ENCODE results near the gene ITGB2.

ITGB2 gene

DNA sequence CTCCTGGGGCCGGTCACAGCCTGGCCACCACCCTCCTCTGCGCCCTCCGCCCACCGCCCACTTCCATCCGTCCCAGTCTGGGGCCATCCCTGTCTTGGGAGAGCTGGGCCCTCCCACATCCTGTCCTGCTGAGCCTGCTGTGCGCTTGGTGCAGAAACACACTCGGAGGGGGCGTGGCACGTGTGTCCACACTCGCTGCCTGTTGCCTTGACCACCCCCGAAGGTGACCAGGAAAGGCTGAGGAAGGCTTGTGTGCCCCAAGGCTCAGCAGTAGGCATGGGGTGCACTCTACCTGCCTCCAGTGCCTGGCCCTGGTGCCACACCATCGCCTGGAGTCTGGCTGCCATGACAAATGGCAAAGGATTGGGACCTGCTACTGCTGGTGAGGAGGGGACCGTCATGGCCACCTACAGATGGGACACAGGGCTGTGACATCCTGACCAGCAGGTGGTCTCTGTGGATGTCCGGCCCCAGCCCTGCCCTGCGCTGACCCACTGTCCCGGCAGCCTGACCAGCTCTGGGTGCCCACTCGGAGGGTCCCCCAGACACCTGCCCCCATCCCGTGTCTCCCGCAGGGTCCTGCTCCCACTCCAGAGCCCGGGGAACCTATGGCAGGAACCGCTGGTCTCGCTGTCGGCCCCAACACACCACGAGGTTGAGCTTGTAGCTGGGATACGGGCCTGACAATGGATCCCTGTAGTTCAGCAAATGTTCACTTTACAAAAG is 24.0 kb downstream of the ITGB2 start:
- no peak for DNase-seq

DNA sequence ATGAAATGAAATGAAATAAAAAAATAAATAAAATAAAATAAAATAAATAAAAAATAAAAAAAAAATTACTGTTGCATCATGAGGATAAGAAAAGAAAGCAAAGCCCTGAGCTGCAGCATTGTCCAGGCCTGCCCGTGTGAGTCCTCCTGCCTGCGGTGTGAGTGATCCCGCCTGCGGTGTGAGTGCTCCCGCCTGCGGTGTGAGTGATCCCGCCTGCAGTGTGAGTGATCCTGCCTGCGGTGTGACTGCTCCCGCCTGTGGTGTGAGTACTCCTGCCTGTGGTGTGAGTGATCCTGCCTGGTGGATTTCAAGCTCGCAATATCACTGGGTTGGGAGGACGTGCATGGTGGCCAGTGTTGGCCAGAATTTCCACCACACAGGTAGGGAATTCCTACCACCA is 24.8 kb downstream of the ITGB2 start:
- no peak for DNase-seq

DNA sequence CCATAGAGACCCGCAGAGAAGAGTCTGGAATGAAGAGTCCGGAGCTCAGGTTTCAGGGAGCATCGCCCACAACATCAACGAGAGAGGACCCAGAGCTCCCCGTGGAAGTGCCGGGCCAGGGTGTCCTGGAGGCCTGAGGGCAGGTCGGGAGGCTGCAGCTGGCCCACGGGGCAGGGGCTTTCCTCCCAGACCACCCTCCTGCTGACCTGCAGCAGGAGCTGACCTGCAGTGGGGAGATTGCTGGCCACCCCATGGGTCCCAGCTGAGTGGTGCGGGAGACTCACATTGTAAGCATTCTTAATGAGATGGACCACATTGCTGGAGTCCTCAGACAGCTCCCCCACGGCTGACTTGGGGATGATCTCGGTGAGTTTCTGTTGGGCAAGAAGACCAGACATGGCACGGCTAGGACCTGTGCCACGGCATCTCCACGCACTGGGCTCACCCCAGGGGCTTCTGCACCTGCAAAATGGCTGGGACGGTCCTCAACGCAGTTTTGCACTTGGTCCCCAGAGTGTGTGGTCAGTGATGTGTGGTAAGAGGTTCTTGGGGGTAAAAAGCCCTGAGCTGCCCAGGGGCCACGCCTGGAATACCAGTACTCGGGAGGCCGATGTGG is 25.9 kb downstream of the ITGB2 start:
- DNase-seq: no peak

DNA sequence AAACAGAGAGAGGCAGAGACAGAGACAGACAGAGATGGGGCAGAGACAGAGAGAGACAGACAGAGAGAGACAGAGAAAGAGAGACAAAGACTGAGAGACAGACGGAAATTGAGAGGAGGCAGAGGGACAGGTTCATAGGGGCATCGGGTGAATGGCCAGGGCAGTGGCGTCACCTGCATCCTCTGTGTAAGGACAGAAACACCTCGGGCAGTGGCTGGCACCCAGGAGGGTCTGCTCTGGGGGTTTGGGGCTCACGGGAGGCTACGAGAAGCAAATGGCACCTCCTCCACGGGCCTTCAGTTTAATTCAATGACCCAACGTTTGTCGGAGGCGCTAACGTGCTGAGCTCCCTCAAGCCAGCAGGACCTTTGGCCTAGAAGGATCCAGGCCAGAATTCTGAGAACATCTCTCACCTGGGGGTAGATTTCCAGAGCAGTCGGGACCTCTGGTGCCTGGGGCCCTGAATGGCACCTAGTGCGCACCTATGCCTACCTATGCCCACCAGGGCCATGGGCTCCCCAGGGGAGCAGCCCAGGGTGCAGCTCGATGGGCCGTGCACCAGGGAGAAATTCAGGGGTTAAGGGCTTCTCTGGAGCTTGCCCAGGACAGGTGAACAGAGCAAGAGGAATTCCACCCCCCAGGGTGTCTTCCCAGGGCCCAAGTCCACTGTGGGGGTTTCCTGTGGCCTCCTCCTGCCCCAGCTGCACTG is 26.6 kb downstream of the ITGB2 start:
- DNase-seq: no peak

DNA sequence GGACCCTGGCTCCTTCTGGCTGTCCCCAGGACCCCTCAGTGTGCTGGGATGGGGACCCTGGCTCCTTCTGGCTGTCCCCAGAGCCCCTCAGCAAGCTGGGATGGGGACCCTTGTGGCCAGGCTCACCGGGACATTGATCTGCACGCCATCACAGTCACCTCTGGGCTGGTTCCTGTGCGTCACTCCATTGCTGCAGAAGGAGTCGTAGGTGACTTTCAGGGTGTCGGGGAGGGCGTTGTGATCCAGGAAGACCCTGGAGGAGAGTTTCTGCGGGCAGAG is 27.5 kb downstream of the ITGB2 start:
- DNase-seq: no peak

DNA sequence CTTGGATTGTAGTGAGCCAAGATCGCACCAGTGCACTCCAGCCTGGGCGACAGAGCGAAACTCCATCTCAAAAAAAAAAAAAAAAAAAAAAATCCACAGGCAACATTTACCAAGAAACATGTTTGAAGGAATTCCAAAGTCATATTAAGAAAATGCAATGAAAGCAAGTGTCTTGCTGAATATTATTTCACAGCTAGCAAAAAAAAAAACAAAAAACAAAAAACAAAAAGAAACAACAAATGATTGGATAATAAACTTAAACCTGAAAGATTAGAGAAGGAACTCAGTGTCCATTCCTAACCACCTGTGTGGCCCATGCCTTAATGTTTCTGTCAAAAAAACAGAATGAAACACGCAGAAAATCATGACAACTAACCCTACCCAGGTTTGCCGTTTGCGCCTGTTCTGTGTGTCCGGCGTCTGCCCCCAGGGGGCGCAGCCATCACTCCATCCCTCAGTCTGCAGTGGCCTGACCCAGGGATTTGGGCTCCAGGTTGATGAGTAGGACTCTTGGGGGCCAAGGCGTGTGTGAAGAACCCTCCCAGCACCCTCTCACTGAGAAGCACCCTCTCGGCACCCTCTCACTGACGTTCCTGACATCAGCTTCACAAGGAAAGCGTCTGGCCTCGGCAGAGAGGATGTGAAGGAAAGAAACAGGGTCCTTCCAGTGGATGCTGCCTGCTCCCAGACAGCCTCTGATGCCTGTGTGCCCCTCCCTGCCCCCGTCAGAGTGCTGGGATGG is 28.0 kb downstream of the ITGB2 start:
- peak; percentile 46 for DNase-seq

DNA sequence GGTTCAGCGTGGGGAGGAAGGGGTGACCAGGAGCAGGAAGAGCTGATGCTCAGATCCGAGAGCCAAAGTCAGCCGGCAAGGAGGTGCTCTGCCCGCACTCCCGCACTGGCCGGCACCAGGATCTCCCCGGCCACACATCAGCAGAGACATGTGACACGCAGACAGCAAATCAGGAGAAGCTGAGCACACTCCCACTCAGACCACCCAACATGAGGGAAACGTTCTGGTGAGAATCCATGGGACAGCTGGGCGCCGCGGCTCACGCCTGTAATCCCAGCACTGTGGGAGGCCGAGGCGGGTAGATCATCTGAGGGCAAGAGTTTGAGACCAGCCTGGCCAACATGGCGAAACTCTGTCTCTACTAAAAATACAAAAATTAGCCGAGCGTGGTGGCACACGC is 28.6 kb downstream of the ITGB2 start:
- DNase-seq: peak; percentile 19

DNA sequence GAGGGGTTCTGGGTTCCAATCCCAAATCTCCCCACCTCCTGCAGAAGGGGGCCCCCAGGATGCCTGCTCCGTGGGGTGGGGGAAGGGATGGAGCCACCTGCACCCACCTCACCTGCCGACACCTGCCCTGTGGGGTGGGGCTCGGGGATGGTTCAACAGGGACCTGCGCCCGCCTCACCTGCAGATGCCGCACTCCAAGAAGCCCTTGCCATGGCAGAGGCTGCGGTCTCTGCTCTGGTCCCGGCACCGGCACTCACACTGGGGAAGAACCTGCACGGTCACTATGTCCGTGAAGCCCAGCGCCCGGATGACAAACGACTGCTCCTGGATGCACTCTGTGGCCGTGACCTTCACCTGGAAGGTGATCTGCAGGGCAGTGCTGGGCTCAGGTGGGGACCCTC is 29.1 kb downstream of the ITGB2 start:
- no peak for DNase-seq

DNA sequence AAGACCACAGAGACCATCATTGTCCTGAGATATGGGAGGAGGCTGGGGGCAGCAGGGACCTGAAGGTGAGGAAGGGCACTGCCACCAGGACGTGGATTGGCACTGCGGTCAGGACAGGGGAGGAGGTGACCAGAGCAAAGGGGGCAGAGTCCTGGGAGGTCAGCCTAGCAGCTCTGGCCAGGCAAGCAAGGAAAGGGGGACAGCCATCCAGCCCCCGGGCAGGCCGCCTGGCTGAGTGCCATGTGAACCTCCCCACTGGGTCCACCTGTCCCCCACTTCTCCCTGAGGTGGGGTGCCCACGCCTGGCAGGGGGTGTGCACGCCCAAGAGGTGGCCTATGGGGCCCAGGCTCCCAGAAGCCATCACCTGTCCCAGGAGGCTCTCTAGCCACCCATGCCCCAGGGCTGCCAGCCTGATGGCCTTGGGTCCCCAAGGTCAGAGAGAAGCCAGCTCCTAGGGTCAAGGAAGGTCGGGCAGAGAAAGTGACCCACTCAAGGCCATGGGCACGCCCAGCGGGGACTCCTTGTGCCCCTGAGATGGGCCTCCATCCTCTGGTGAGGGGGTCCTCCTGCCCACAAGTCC is 29.6 kb downstream of the ITGB2 start:
- DNase-seq: no peak

DNA sequence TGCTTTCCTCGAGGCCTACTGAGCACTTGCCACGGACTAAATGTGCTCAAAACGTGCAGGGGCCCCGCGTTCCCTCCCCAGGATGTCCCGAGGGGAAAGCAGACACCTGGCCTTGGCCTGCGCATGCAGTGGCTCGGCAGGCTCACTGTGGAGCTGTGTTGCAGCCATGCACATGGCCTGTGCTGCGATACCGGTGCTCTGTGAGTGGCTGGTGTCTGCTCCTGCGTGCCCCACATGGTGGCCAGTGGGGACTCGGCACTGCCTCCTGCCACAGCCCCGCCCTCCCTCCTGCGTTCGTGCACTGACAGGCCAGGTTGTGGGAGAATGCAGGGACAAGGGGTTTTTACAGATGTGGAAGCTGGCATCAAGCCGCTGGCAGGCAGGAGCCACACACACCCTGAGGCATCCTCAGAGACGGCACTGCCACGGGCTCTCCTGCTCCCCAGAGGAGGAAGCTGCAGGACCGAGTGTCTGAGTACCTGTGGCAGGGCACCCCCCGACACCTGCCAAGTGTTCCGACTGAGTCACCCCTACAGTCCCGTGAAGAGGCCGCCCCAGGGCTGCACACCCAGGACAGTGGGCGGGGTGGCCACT is 30.3 kb downstream of the ITGB2 start:
- DNase-seq: no peak

DNA sequence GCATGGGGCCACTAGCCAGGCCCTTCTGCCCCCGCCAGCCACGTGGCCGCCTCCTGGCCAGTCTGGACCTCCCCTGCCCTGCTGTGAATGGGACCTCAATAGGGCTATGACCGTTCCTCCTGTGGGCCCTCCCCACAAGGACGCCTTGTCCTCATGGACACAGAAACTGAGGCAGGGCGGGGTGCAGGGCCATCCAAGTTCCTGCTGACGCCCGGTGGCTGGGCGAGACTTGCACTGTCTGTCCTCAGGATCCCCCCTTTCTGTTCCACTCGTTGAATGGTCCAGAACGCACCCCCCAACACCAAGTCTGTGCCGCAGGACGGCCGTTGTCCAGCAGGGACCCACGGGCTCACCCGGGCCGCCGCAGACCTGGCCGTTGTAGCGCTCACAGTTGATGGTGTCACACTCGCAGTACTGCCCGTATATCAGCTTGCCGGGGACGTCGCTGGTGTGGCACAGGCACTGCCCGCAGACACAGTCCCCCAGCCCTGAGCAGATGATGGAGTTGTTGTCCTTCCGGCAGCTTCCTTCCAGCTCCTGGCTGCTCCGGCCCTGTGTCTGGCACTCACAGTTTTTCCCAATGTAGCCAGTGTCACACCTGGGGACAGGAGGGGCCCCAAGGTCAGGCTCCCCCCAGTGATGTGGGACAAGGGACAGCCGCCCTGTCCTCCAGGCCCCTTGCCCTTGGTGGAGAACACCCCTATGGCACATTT is 30.9 kb downstream of the ITGB2 start:
- no peak for DNase-seq

DNA sequence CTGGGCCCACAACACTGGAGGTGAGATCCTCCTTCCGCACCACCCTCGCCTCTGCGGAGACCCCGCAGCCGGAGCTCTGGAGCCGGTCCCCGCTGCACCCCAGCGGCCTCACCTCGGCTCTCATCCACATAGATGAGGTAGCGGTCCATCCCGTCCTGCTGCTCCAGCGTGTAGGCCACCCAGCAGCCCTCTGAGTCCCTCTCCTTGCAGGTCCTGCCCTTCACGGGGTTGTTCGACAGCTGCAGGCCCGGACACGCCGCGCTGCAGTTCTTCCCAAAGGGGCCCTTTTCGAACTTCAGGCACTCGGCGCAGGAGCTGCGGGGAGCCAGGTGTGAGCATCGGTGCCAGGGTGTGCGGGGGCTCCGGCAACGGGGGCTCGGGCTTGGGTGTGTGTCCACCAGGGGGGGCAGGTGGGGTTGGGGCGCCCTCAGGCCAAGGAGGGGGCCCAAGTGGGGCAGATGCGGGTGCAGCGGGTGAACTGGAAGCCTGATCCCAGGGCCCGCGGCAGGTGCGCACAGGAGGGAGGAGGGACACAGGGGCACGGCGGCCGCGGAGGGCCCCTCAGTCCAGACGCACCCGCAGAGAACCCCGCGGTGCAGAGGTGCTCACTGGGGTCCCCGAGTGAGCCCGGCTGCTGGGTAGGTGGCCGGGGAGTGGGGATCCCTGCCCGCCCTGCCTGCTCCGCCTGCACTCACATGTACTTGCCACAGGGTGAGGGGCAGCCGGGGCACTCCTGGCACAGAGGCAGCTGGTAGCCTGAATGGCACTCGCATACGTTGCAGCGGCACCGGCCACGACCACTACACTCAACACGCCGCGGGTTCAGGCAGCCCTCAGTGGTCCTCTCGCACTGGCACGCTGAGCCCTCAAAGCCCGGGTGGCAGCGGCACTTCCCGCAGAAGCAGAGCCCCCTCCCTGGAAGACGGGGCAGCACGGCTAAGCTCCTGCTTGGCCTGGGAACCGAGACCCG is 31.8 kb downstream of the ITGB2 start:
- DNase-seq: no peak

DNA sequence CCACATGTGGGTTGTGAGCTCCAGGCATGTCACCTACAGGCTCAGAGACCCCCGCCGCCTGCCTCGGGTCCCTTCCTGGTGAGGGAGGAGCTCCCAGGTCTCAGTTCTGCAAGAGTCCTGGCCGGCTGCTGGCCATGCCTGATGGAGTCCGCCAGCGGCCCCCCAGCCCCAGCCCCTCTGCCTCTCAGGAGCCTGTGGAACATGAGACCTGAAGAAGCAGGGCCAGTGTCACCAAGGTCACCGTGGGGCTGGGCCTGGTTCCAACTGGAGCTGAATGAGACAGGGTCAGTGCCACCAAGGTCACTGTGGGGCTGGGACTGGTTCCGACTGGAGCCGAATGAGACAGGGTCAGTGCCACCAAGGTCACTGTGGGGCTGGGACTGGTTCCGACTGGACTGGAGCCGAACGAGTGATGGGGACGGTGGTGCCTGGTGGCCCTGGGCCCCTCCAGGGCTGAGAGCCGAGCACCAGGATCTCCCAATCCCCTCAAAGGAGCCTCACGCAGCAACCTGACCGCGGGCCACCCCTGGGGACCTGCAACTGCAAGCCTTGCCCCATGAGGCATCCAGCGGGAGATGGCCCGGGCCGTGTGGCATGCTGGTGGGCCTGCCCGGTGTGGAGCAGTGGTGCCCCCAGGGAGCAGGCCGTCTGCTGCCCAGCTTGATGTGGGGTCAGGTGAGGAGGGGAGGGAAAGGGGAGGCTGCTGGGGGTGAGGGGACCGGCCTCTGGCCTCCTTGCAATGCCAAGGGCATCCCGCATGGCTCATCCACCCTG is 32.7 kb downstream of the ITGB2 start:
- no peak for DNase-seq

DNA sequence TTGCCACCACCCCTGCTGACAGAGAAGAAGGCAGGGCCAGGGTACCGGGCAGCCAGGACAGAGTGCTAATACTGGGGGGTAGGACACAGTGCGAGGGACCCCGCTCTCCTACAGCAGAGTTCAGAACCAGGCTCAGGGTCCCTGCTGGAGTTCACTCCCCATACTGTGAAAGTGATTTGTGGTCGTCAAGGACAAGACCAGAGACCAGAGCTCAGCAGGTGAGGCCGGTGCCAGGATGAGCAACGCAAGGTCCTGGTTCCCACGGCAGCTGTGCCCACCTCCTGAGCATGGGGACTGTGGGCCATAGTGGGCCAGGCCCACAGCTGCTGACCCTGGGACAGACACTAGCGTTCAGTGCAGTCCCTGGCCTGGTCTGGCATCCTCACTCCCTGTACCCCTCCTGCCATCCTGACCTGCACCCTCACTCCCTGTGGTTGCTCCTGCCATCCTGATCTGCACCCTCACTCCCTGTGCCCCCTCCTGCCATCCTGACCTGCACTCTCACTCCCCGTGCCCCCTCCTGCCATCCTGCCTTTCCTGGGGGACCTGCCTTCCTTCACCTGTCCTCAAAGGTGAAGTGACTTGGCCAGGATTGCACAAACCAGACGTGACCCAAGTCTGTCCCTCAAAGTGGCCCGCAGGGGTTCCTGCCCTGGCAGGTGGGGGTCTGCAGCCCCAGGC is 33.4 kb downstream of the ITGB2 start:
- DNase-seq: no peak

DNA sequence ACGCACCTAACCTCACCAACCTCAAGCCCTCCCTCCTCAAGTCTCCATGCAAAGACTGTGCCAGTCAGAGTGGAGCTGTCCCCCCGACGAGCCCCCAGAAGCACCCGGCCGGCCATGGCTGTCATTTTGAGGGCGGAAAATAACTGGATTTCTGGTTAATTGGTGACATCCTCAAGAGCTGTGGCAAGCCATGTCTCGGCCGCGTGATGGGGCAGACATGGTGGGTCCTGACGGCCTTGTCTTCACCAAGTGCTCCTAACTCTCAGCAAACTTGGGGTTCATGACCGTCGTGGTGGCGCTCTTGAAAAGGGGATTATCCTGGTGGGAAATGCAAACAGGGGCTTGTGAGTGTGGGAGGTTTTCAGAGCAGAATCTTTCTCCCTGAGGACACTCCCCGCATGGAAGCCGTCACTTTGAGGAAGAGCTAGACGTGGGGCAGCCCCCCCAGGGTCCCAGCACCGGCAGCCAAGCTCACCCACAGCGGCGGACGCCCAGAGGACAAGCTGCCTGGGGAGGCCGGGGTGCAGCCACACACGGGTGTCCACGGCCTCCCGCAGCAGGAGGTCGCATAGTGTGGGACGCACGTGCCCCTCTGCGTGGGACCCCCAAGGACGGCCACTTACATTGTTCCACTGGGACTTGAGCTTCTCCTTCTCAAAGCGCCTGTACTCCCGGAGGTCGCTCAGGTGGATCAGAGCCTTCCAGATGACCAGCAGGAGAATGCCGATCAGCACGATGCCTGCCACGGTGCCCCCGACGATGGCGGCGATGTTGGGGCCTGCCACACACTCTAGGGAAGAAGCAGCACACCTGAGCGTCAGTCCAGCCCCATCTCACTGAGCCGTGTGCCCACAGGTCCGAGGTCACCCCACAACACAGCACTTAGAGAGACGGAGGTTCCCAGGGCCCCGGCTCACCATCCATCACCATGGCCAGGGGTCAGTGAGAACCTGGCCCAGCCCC is 34.3 kb downstream of the ITGB2 start:
- no peak for DNase-seq

DNA sequence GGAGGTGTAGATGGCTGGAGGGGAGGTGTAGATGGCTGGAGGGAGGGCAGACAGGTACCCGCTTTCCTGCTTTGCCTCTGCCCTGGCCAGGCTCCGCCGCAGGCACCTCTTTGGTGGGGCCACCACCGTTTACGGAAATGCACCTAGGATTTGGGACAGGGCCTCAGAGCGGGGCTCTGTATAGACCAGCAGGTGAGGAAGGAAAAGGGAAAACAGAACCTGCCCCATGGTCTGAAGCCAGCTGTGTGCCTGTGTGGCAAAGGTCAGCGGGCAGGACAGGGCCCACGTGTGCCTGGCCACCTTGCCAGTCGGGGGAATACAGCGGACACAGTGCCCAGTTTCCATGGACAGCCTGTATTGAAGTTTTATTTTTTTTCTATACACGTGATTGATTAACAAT is 35.1 kb downstream of the ITGB2 start:
- no peak for DNase-seq

DNA sequence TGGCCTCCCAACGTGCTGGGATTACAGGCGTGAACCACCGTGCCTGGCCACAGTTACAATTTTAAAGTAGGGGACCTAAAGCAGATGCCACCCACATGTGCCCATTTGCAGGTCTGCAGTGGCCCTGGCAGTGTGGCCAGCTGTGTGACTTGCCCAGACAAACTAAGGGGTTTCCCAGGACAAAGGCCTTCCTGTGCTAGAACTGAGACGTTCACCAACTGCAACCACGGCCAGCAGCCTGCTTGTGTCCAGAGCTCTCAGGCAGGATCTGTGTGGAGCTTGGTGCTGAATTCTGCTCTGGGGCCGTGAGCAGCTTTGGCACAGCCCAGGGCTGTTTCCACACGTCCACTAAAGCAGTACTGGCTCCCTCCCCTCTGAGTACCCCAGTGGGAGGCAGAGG is 36.6 kb downstream of the ITGB2 start:
- DNase-seq: no peak

DNA sequence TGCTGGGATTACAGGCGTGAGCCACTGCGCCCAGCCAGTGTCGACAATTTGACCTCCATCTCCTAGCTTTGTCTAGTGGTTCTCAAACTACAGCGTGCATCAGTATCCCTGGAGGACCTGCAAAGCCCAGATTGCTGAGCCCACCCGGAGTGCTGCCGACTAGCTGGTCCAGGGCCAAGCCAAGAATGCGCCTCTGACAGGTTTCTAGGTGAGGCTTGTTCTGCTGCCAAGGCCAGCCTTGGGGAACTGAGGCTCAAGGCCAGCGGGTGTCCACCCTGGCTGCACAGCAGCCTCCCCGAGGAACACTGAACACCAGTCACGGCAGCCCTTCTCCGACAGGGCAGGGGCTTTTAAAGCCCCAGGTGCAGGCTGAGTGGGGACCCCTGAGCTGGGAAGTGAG is 37.4 kb downstream of the ITGB2 start:
- no peak for DNase-seq

All from fibroblast of skin of scalp (primary cell).